HCEC 1CT (cell line): ENCODE results near the gene AK9.

Source experiments
- DNase-seq: peaks from one replicate; pipeline ENCODE4 v3.0.0-alpha.2; 2017

The AK9 gene

DNA sequence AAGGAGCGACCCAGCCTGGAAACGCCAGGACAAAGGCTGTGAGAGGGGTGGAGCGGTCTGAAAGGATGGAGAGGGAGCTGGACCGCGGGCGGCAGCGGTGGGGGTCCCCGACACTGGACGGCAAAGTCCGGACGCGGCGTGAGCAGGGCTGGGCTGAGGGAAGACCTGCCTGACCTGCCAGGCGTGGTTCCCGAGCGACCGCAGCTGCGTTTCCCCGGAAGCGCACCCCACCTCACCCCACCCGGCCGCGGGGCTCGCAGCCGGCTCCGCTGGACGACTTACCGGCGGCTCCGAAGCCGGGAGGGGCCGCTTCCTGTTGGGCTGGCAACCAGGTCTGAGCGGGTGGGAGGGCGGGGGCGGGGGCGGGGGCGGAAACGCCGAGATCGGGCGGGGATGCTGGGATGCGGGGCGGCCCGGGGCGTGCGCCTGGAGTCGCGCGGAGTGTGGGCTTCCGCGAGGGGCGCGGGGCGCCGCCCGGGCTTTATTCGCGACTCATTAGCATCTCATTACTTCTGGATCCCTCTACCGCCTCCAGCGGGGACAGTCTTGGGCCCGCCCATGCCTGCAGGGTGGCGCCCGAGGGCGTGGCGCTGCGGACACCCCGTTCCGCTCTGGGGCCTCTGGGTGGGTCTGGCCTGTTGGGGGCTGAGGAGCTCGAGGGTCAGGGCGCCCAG lies 235.4 kb downstream of the AK9 start, which contains the start of gene MICAL1:
MICAL1 (minus strand) TSS at position 336 of the 674 bp plus-strand sequence. CDS start 1,576 bp downstream, outside the sequence.
- peak; percentile 60 for DNase-seq

DNA sequence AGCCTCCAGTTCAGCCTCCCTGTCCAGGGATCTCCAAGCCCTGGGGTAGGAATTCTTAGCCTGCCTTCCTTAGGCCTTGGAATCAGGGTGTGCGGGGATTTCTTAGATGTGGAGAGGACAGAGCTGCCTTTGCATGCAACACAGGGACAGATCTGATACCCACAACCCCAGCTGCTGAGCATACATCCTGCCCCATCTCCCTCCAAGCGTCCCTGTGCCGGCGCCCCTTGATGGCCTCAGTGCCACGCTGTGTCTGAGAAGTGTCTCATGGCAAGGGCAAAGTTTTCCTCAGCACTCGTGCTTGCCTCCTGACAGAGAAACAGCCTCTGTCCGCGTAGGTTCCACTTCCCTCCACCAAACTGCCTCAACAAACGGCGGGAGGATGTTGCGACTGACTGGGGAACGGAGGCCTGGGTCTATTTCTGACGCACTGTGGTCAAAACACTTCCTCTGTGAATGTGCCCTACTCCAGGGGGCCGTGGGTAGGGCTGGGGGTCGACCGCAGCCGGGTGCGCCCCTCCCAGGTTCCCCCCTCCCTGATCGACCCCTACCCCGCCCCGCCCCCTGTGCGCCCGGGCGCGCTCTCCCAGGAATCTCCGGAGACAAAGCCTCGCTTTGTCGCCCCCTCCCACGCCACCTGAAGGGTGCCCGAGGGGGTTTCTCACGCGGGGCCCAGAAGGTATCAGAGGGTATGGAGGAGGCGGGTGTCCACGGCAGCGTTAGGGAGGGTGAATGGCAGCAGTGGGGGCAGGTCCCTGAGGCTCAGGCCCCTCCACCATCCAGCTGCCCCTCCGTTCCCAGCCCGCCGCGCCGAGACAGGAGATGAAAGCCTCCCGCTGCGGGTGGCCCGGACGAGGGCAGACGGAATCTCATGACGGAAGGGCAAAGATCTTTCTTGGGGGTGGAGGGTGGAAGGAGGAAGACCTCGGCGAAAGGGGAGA lies 236.2 kb downstream of the AK9 start:
- no peak for DNase-seq

DNA sequence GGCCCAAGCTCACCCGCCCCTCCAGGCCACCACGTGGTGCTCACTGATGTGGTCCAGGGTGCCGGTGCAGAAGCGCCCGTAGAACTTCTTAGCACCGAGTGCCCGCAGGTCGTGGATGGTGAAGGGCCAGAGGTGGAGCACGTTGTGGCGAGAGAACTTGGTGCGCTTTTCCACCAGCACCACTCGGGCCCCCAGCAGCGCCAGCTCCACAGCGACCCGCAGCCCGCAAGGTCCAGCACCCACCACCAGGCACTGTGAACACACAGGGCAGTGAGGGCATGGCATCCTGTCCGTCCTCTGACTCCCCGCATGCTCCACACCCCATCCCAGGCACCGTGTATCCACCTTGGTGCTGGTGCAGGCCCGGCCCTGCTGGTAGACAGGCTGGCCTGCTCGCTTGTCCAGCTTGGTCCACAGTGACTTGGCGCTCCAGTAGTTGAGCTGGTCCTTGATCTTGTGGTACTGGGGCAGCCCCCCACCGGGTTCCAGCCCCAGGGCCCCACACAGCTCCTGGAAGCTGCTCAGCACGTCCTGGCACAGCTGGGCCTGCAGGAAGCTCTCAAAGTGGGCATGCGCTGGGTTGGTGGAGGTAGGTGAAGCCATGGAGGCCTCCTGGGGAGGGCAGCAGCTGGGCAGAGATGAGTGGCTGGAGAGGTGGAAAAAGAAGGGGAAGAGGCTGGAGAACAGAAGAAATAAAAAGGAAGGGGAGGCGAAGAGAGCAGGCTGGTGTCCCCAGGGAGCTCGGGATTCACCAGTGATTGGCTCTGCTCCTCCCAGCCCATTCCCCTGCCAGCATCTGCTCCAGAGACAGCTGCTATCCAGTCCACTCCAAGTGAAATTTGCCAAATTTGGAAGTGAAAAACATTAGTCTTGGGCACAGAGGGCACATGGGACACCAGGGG lies 237.2 kb downstream of the AK9 start:
- no peak for DNase-seq

GRCh38 chr6:109453156-109453555 lies 237.8 kb downstream of the AK9 start:
- no peak for DNase-seq

DNA sequence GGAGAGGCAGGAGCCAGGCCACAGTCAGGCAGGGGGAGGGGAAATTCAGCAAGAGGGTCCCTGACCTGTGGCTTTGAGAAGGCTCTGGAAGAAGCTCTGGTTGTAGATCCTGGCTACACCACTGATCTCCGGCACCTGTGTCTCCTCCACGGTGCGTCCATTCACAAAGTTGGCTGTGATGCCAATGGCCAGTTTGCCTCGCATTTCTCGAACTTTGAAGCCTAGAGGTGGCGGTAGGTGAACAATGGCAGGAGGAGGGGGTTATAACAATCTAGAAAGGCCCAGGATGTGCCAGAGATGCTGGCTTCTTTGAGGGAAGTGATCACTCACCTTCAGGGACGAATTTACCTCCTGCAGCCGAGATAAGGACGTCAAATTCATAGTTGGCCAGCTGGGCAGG lies 238.8 kb downstream of the AK9 start:
- DNase-seq: no peak

GRCh38 chr6:109451376-109451775 lies 239.6 kb downstream of the AK9 start:
- no peak for DNase-seq

GRCh38 chr6:109450801-109451200 lies 240.2 kb downstream of the AK9 start:
- no peak for DNase-seq

DNA sequence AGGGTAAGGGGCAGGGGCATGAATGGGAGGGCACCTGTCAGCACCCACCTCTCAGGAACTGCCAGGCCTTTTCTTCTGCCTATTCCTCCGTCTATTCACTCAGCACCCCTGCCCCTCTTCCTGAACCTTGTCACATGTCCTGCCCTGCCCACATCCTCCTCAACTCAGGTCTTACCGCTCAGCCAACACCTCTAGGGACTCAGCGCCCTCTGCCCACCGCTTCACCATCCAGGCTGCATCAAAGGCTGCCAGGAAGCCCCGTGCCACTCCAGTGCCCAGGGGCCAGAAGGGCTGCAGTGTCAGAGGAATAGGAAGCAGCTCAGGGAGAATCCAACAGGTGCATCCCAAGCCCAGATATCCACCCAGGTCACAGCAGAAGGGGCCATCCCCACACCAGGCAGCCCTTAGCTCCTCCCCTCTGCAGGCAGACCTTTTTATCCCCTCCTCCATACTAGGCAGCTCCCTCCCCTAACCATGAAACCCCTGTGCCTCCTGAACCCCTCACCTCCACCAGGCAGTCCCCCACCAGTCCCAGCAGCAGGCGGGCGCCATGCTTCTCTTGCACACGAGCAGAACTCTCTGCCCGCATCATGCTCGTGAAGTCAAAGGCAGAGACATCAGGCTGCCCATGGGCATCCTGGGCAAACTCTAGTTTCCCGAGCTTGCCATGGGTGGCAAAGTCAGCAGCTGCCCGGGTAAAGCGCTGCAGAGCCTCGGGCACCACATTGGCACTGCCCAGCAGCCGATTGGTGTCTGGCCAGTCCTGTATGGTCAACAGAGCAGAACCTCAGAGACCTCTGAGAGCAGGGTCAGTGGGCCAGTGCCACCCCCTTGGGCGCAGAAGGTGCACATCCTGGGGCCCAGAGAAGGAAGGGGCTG lies 241.0 kb downstream of the AK9 start:
- no peak for DNase-seq

GRCh38 chr6:109449064-109449794 lies 241.8 kb downstream of the AK9 start:
- no peak for DNase-seq

DNA sequence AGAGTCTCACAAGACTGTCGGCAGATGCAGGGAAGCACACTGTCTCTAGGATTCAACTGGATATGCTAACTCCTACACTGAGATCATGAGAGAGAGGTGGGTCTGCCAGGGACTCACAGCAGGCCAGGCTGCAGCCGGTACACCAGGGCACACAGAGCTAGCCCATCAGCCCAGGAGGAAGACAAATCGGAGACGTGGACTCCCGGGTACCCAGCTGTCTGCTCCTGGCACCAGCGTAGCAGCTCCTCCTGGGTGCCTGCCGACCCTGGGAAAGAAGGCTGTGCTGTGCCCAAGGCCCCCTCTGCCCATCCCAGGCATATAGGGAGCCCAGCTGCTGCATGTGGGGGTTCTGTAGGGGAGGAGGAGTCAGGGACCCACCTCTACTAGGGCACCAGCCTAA lies 242.4 kb downstream of the AK9 start:
- no peak for DNase-seq

GRCh38 chr6:109447878-109448555 lies 243.0 kb downstream of the AK9 start:
- no peak for DNase-seq

GRCh38 chr6:109447087-109447486 lies 243.9 kb downstream of the AK9 start:
- DNase-seq: no peak

DNA sequence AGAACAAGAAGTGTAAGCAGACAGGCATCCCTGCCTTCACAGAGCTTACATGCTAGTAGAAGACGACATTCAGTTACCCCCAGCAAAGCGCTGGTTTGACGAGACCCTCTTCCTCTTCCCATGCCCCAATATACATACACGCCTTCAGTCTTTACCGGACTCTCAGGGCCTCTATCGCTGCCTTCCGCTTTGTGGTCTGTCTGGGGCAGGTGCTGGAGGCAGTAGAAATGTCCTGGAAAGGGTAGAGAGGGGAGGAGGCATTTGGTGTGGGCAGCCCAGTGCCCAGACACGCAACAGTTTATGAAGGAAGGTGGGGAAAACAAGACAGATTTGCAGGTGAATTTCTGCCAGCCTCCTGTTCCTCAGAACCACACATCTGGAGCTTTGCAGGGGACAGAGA lies 244.5 kb downstream of the AK9 start:
- DNase-seq: no peak

DNA sequence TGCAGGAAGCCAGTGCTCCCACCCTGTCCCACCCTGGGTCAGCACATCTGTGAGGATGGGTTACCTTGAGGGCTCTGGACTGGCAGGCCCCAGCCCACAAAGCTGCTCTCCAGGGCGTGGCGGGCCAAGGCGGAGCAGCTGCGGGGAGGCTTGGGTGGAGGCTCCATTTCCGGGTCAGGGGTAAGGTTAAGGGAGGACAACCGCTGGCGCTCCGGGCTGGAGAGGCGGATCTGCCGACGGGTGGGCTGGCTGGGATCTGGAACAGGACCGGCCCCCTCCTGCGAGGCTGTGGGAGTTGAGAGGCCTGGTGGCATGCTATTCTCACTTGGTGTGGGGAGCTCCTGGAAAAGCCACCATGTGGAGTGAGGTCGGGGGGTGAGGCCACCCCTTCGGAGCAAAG lies 244.9 kb downstream of the AK9 start:
- DNase-seq: no peak

DNA sequence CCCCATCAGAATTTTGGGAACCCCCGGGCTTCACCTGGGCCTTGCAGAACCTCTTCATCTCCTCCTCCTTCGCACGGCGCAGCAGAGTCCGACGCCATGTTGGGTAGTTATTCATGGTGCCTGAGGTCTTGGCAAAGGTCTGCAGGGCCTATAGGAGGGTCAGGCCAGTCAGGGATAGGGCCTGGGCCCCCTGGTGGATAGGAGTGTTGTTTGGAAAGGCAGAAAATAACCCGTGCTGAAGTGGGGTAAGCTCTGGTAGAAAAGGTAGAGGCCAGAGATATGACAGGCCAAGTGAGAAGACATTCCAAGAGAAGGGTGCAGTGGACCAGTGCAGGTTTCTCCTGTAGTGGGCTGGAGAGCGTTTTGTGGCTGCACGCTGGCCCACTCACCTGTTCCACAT lies 245.6 kb downstream of the AK9 start:
- no peak for DNase-seq

DNA sequence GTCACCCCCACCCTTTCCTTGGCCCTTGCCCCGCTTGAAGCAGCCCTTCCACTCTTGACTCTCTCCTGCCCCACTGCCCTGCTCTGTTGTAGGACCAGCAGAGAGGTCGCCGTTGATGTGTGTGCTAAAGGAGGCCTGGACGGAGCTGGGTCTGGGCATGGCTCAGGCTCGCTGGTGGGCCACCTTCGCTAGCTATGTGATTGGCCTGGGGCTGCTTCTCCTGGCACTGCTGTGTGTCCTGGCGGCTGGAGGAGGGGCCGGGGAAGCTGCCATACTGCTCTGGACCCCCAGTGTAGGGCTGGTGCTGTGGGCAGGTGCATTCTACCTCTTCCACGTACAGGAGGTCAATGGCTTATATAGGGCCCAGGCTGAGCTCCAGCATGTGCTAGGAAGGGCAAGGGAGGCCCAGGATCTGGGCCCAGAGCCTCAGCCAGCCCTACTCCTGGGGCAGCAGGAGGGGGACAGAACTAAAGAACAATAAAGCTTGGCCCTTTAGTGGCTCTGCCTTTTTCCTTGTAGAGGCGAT lies 247.5 kb downstream of the AK9 start:
- no peak for DNase-seq
